GM19372 (cell line): ENCODE measurements around the gene YWHAB.

Experiments
- ATAC-seq: cut with Tn5 transposase; IDR thresholded peaks from one replicate; pipeline ENCODE4 v1.9.1; 2021; ENCODE audit warnings: mild to moderate bottlenecking, low read depth, moderate library complexity; ENCODE audit not compliant: unreplicated experiment

Gene YWHAB

DNA sequence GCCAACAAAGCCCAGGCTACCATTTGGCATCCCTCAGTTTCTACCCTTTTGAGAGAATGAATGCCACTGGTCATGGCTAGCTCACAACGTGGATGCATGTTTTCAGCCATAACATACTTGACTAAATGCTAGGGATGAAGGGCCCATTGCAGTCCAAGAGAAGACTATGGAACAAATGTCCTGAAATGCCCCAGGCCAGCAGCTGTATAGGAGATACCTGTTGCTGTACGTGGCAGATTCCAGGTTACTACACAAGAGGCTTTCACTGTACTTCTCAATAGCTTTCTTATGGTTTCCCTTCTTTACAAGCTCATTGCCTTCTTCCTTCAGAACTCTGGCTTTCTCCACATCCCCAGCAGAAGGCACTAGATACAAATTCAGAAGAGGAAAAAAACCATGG lies 63.0 kb downstream of the YWHAB start:
- ATAC-seq: no peak

DNA sequence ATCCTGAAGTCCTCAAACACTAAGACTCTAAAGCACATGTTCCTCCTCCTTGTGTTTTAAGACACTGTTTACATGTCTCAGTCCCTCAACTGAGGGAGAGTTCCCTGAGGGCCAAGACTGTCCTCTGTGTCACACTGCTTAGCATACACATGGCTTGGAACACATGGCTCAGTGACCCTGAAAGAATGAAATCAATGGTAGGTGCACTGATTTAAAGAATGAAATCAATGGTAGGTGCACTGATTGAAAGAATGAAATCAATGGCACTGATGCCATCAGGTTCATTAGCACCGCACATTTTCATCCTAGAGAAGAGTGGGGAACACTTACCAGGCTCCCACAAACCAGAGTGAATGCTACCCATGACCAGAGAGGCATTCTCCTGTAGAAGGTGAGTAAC lies 64.9 kb downstream of the YWHAB start:
- no peak for ATAC-seq

DNA sequence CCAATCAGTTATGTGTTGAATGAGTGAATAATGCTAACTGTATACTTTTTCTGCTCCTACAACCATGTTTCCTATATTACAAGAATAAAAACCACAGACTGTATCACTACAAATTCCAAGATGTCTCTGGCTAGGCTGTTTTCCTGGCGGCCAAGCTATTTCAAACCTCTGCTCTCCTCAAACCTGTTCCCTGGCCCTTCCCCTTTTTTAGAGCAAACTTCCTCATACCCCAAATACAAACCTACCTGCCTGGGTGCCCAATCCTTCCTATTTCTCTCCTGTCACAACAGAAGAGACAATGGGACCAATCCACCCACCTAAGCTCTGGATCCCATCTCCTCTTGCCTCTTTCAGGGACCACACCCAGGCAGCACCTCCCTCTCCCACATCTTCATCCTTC lies 67.2 kb downstream of the YWHAB start:
- ATAC-seq: no peak

DNA sequence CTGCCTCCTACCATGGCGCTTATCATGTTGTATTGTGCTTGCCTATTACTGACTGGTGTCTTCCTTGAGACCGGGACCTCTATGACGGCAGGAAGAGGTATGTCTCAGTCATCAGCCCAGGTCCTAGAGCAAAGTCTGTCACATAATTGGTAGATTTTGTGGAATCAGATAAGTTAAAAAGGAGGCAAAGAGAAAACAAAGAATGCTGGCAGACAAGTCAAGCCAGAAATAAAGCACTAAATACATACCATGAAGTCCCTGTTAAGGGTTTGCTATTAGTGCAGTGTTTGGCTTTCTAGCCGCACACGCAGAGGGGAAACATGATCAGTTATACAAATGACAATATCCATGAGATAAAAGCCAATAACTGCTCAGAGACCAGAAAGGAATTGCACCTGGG lies 68.7 kb downstream of the YWHAB start:
- no peak for ATAC-seq

DNA sequence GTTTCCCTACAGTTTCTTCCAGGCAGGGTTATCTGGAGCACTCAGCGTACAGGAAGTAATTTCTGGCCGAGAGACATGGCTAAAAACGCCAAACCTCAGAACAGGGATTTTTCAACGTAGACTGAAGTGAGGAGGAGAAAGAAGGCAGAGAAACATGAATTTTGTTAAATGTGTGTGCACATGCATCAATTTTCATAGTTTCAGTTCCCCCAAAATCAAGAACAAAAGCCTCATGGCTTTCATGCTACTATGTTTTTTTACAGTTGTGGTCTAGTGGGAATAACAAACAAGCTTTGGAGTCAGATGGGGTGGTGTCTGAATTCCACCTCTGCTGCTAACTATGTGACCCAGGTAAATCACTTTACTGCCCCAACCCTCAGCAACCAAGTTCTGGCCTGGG lies 69.8 kb downstream of the YWHAB start:
- no peak for ATAC-seq

DNA sequence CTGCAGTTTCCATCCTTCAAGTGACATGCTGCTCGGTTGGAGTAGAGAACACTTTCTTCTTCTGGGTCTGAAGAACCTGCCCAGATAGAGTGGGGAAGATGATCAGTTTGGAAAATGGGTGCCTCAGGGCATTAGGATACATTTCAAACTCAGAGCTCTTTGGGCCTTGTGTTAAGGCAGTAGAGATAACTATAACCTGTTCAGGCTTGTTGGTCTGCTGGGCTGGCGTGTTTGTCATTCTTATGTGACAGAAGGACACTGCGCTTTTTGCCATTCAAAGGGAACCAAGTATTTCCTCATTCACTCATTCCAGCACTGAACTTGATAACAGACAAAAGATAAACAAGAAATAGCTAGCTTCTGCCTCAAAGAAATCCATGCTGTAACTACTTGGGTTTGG lies 70.9 kb downstream of the YWHAB start:
- ATAC-seq: no peak
